Measurements from ENCODE around the gene PABPN1L. TPM values are rescaled to one million over a fixed set of nuclear protein-coding genes. Genes with fewer than 3 reads are reported as not detected.
A peak's percentile ranks its signal among the peaks of the same experiment; 100 is the strongest.

PABPN1L gene
- total and polyA plus RNA-seq, 2 of the 13 experiments (the other 11 are each of a cell fraction or from before 2014, with no cell fraction given): not detected

DNA sequence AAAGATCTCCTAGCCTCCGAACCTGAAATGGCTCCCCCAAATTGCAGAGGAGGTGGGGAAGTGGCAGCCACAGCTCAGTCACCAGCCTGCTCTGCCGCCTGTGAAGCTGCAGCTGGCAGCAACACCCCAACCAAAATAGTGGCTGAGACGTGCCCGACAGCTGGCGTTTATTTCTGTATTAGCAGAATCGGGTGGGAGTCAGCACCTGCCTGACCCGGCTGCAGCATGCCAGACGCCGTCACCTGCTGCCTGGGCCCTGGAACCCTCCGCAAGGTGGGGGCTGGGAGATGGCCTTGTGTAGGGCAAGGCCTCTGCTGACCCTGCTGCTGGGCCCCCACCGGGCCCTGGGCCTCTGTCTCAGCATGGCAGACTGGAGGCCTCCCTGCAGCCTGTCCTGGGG lies 17.5 kb upstream of the PABPN1L start:
- no TSS peak for BruUV-seq (replicated peaks)

DNA sequence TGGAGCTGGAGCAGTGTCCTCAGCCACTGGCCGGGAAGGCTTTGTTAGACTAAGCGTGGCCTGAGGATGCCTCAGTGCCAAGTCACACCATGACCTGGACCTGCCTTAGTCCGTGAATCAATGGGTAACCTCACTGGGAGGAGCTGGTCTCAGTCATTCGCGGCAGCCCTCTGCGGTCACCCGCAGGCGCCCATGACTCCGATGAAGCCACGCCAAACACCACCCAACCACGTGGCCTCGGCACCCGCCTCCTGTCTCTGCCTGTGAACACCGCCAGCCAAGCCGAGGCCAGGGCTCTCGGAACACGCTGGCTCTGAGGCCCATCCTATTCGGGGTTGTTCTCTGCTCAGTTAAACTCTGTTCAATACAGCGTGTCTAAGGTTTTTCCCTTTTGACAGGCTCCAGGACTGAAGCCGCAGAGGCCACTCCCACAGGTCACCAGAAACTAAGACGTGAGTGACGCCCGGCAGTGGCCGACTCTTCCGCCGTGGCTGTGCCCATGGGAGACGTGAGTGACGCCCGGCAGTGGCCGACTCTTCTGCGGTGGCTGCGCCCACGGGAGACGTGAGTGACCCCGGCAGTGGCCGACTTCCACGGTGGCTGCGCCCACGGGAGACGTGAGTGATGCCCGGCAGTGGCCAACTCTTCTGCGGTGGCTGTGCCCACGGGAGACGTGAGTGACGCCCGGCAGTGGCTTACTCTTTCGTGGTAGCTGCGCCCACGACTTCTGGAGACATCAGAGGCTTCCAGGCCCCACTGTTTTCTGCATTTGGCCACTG lies 16.8 kb upstream of the PABPN1L start:
- Histone ChIP-seq H3K9me3 (ENCODE audit: low read length) (no peaks in the 10 kb centered on the region), H3K27ac (ENCODE audit: extremely low read length, insufficient read depth, low read length) (no peak overlapping the region), H3K79me2 (ENCODE audit: insufficient read depth, low read length) (no peaks in the 10 kb centered on the region), H3K9ac (ENCODE audit: insufficient read depth, low read depth, low read length) (no peak overlapping the region), H3K4me3 (replicated peaks in 1 of 3; ENCODE audit: insufficient read depth in 1 of 3, low read depth in 2 of 3, low read length in 3 of 3) (no peak overlapping the region), H2AFZ (ENCODE audit: low read length) (no peak overlapping the region), H3K4me2 (ENCODE audit: low read depth, low read length) (no peak overlapping the region), H3K4me1 (ENCODE audit: insufficient read depth, low read length) (peaks cover 24% of the 10 kb centered on the region), H4K20me1 (ENCODE audit: insufficient read depth, low read length) (peaks cover 14% of the 10 kb centered on the region; the same call in 1 of the 2 replicates), H3K27me3 (ENCODE audit: control insufficient read depth in 1 of 2, insufficient read depth in 2 of 2, low read length in 2 of 2) (peaks cover 36 to 97% of the 10 kb centered on the region in 2 experiments), H3K36me3 (replicated peaks in 1 of 2; ENCODE audit: control insufficient read depth in 1 of 2, insufficient read depth in 2 of 2, low read length in 2 of 2) (no peaks in the 10 kb centered on the region)
- ATAC-seq: no peak
- WGBS (ENCODE audit: low lambda C conversion rate): 61% methylated on average over 23 of the region's 49 CpGs
- in situ Hi-C loops (cut with HindIII; ENCODE audit: extremely low pct_ligation_motif_present, low pct_unique_long_range_greater_than_20kb): no loop called here
- DNase-seq (ENCODE audit: low spot score): no peak
- POLR2A ChIA-PET: no interaction called here
- intact Hi-C loops (cut with micrococcal nuclease; ENCODE audit: unreplicated experiment): no loop called here
- CTCF ChIA-PET (ENCODE audit: low intra/inter-chr PET ratio, low total read pairs): no interaction called here
- no peak for FAIRE-seq
- no TSS peak for BruUV-seq (replicated peaks)
- TF ChIP-seq AGO2 (optimal IDR thresholded peaks at IDR 0.05; ENCODE audit: low read depth, low read length) (no peak), EZH2 (conservative IDR thresholded peaks at IDR 0.05; ENCODE audit: low read depth, low read length) (0 out of 2 replicates have a peak, but pooled peaks have one; percentile 52), ZNF615 (CRISPR knock-in tag; IDR thresholded peaks at IDR 0.05; ENCODE audit: borderline replicate concordance) (no peak), XRCC5 (optimal IDR thresholded peaks at IDR 0.05; ENCODE audit: low read length) (peak; percentile 2), HHEX (CRISPR knock-in tag; IDR thresholded peaks at IDR 0.05) (no peak)
- TF ChIP-seq, protein P1, sequence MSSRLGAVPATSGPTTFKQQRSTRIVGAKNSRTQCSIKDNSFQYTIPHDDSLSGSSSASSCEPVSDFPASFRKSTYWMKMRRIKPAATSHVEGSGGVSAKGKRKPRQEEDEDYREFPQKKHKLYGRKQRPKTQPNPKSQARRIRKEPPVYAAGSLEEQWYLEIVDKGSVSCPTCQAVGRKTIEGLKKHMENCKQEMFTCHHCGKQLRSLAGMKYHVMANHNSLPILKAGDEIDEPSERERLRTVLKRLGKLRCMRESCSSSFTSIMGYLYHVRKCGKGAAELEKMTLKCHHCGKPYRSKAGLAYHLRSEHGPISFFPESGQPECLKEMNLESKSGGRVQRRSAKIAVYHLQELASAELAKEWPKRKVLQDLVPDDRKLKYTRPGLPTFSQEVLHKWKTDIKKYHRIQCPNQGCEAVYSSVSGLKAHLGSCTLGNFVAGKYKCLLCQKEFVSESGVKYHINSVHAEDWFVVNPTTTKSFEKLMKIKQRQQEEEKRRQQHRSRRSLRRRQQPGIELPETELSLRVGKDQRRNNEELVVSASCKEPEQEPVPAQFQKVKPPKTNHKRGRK (CRISPR knock-in tag; IDR thresholded peaks at IDR 0.05): no peak
- TF ChIP-seq, protein P2, sequence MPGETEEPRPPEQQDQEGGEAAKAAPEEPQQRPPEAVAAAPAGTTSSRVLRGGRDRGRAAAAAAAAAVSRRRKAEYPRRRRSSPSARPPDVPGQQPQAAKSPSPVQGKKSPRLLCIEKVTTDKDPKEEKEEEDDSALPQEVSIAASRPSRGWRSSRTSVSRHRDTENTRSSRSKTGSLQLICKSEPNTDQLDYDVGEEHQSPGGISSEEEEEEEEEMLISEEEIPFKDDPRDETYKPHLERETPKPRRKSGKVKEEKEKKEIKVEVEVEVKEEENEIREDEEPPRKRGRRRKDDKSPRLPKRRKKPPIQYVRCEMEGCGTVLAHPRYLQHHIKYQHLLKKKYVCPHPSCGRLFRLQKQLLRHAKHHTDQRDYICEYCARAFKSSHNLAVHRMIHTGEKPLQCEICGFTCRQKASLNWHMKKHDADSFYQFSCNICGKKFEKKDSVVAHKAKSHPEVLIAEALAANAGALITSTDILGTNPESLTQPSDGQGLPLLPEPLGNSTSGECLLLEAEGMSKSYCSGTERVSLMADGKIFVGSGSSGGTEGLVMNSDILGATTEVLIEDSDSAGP (CRISPR knock-in tag; IDR thresholded peaks at IDR 0.05; ENCODE audit: borderline replicate concordance): no peak
- TF ChIP-seq, protein P3, sequence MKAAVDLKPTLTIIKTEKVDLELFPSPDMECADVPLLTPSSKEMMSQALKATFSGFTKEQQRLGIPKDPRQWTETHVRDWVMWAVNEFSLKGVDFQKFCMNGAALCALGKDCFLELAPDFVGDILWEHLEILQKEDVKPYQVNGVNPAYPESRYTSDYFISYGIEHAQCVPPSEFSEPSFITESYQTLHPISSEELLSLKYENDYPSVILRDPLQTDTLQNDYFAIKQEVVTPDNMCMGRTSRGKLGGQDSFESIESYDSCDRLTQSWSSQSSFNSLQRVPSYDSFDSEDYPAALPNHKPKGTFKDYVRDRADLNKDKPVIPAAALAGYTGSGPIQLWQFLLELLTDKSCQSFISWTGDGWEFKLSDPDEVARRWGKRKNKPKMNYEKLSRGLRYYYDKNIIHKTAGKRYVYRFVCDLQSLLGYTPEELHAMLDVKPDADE (CRISPR knock-in tag; IDR thresholded peaks at IDR 0.05): no peak

More for the DNA sequence above, 17.5 kb upstream of the PABPN1L start:
- WGBS (ENCODE audit: low lambda C conversion rate): 13% methylated on average over 10 of the region's 11 CpGs
- H4K20me1 ChIP-seq (ENCODE audit: insufficient read depth, low read length): peaks cover 14% of the 10 kb centered on the region; the same call in 1 of the 2 replicates
- intact Hi-C loops (cut with micrococcal nuclease; ENCODE audit: unreplicated experiment) (no loop called here), in situ Hi-C loops (cut with HindIII; ENCODE audit: extremely low pct_ligation_motif_present, low pct_unique_long_range_greater_than_20kb) (no loop called here)
- FAIRE-seq (no peak), ATAC-seq (no peak), DNase-seq (ENCODE audit: low spot score) (no peak)
- H3K27ac ChIP-seq (ENCODE audit: extremely low read length, insufficient read depth, low read length): no peak overlapping the region
- H2AFZ ChIP-seq (ENCODE audit: low read length): no peak overlapping the region
- peaks cover 36 to 97% of the 10 kb centered on the region in 2 experiments for H3K27me3 ChIP-seq (ENCODE audit: control insufficient read depth in 1 of 2, insufficient read depth in 2 of 2, low read length in 2 of 2)
- H3K4me3 ChIP-seq (replicated peaks in 1 of 3; ENCODE audit: insufficient read depth in 1 of 3, low read depth in 2 of 3, low read length in 3 of 3): no peak overlapping the region
- H3K9me3 ChIP-seq (ENCODE audit: low read length): no peaks in the 10 kb centered on the region
- peaks cover 24% of the 10 kb centered on the region for H3K4me1 ChIP-seq (ENCODE audit: insufficient read depth, low read length)
- CTCF ChIA-PET (ENCODE audit: low intra/inter-chr PET ratio, low total read pairs): no interaction called here
- H3K4me2 ChIP-seq (ENCODE audit: low read depth, low read length): no peak overlapping the region
- no peaks in the 10 kb centered on the region for H3K36me3 ChIP-seq (replicated peaks in 1 of 2; ENCODE audit: control insufficient read depth in 1 of 2, insufficient read depth in 2 of 2, low read length in 2 of 2)
- POLR2A ChIA-PET: no interaction called here
- no peak overlapping the region for H3K9ac ChIP-seq (ENCODE audit: insufficient read depth, low read depth, low read length)
- no peak for TF ChIP-seq KMT2A (CRISPR knock-in tag; IDR thresholded peaks at IDR 0.05)
- TF ChIP-seq, protein P4, sequence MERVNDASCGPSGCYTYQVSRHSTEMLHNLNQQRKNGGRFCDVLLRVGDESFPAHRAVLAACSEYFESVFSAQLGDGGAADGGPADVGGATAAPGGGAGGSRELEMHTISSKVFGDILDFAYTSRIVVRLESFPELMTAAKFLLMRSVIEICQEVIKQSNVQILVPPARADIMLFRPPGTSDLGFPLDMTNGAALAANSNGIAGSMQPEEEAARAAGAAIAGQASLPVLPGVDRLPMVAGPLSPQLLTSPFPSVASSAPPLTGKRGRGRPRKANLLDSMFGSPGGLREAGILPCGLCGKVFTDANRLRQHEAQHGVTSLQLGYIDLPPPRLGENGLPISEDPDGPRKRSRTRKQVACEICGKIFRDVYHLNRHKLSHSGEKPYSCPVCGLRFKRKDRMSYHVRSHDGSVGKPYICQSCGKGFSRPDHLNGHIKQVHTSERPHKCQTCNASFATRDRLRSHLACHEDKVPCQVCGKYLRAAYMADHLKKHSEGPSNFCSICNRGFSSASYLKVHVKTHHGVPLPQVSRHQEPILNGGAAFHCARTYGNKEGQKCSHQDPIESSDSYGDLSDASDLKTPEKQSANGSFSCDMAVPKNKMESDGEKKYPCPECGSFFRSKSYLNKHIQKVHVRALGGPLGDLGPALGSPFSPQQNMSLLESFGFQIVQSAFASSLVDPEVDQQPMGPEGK (CRISPR knock-in tag; IDR thresholded peaks at IDR 0.05): peak; percentile 27; the same call in 1 of the 2 replicates
- no peaks in the 10 kb centered on the region for H3K79me2 ChIP-seq (ENCODE audit: insufficient read depth, low read length)

All from HepG2 (cell line).